Gastroesophageal sphincter (tissue), 4 donors: Measurements from ENCODE around the gene C3orf80. TPM values are rescaled to one million over a fixed set of nuclear protein-coding genes. Genes with fewer than 3 reads are reported as not detected.
"Not testable (repeated sequence)": the region's sequence is repeated elsewhere in the genome, so short reads cannot be mapped to it uniquely, and the experiment has no call there.

Source experiments
- ATAC-seq: fragments of 150-250 bp; one replicate; pipeline ENCODE4 v1.9.1; 2016; ENCODE audit warnings: mild to moderate bottlenecking, moderate library complexity
- H3K27ac ChIP-seq, 4 donors: fragments of 200-600 bp; sonication (generic) in 3 of 4; 1 replicate in 3 of 4; 2 replicates in 1 of 4; pipeline ENCODE4 v1.5.1; 2016 to 2019
- H3K27me3 ChIP-seq: fragments of 200-600 bp; sonication (generic); one replicate; pipeline ENCODE4 v1.5.1; 2019
- H3K36me3 ChIP-seq, 2 donors: fragments of 200-600 bp; sonication (generic); one replicate each; pipeline ENCODE4 v1.5.1; 2019; ENCODE audit warnings: control low read depth in 1 of 2
- H3K4me1 ChIP-seq, 3 donors: fragments of 200-600 bp; sonication (generic); 1 replicate in 2 of 3; 2 replicates in 1 of 3; pipeline ENCODE4 v1.5.1; 2016 to 2019; ENCODE audit warnings: control low read depth in 2 of 3
- H3K4me3 ChIP-seq, 2 donors: fragments of 200-600 bp; sonication (generic); one replicate each; pipeline ENCODE4 v1.5.1; 2019; ENCODE audit warnings: mild to moderate bottlenecking in 1 of 2, moderate library complexity in 1 of 2
- H3K9me3 ChIP-seq, 3 donors: fragments of 200-600 bp; sonication (generic); one replicate each; pipeline ENCODE4 v1.5.1; 2017 to 2019; ENCODE audit warnings: control low read depth in 2 of 3
- CTCF ChIP-seq, 4 experiments: fragments of 200-600 bp in 2 of 4; fragments of 450-650 bp in 2 of 4; sonication (generic) in 1 of 4; IDR thresholded peaks; one replicate each; pipeline ENCODE4 v1.5.1; 2017 to 2019; ENCODE audit warnings: antibody characterized with exemption in 4 of 4, mild to moderate bottlenecking in 2 of 4, moderate library complexity in 2 of 4
- EP300 ChIP-seq: sonication (generic); formaldehyde crosslinking; IDR thresholded peaks from one replicate; pipeline ENCODE4 v1.6.1; 2017; ENCODE audit warnings: antibody characterized with exemption, mild to moderate bottlenecking
- POLR2A ChIP-seq, 2 donors: fragments of 450-650 bp; IDR thresholded peaks; one replicate each; pipeline ENCODE4 v1.6.1; 2017; ENCODE audit warnings: antibody characterized with exemption in 2 of 2, mild to moderate bottlenecking in 2 of 2, moderate library complexity in 1 of 2
- POLR2AphosphoS5 ChIP-seq: sonication (generic); formaldehyde crosslinking; IDR thresholded peaks from one replicate; pipeline ENCODE4 v1.6.1; 2017; ENCODE audit warnings: antibody characterized with exemption
- WGBS, 2 donors: methylation state at CpG; one replicate each; pipeline ENCODE4 v1.1.5; 2018; ENCODE audit warnings: low coverage in 1 of 2; 5-methylcytosine and 5-hydroxymethylcytosine counted together
- total RNA-seq, 4 donors: library from RNA; depleted of rRNA; stranded (reverse); fragments of >200 nt; gene quantifications; one replicate each; pipeline ENCODE4 v1.1.0, GENCODE V29; 2016

The C3orf80 gene
- total RNA-seq, 4 donors from 2014 or later, result 0.12 to 1.1 (median 0.46) TPM

DNA sequence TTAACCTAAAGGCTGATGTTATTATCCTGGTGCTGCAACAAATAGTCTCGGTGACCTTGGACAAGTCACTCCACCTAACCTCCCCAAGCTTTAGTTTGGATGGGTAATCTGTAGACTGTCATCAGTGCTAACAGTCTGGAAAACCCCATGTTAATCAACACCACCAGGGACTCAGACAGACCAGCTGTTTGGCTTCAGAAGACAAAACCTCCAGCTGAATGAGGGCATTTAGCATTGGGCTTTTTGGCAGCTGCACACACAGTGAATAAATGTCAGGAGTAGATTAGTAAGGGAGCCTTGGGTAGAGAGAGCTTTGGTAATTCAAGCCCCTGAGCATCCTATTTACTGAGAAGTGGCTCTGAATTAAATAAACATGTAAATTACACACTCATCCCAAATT is 24.9 kb upstream of the C3orf80 start:
- Histone ChIP-seq H3K27me3 (no peaks in the 10 kb centered on the region), H3K9me3 (no peaks in the 10 kb centered on the region), H3K27ac (no peak overlapping the region), H3K4me3 (no peak overlapping the region), H3K4me1 (no peaks in the 10 kb centered on the region), H3K36me3 (no peaks in the 10 kb centered on the region)
- 83% methylated on average over 1 of the region's 1 CpG; no CpG with 5 or more reads in 1 of the 2 donors for WGBS, 2 donors
- no peak for ATAC-seq
- TF ChIP-seq POLR2A (IDR thresholded peaks at IDR 0.05), result no peak
- no peak for TF ChIP-seq EP300
- TF ChIP-seq CTCF (IDR thresholded peaks at IDR 0.05), result no peak
- no peak for TF ChIP-seq POLR2AphosphoS5

DNA sequence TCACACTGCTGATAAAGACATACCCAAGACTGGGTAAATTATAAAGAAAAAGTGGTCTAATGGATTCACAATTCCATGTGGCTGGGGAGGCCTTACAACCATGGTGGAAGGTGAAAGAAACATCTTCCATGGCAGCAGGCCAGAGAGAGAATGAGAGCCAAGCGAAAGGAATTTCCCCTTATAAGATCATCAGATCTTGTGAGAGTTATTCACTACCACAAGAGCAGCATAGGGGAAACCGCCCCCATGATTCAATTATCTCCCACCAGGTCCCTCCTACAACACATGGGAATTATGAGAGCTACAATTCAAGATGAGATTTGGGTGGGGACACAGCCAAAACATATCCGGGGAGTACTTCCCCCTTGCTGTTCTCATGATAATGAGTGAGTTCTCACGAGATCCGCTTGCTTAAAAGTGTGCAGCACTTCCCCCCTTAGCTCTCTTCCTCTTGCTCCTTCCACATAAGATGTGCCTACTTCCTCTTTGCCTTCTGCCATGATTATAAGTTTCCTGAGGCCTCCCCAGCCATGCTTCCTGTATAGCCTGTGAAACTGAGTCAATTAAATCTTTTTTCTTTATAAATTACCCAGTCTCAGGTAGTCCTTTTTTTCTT is 20.7 kb upstream of the C3orf80 start:
- not testable (repeated sequence) for H3K4me1 ChIP-seq, H3K4me3 ChIP-seq, H3K9me3 ChIP-seq, H3K27me3 ChIP-seq, H3K27ac ChIP-seq, H3K36me3 ChIP-seq, ATAC-seq
- 75 to 90% methylated on average over 5 of the region's 5 CpGs for WGBS, 2 donors

- no peak for TF ChIP-seq POLR2AphosphoS5
- TF ChIP-seq POLR2A (IDR thresholded peaks at IDR 0.05), result no peak
- TF ChIP-seq CTCF (IDR thresholded peaks at IDR 0.05), result no peak
- TF ChIP-seq EP300, result no peak
- Histone ChIP-seq H3K27me3 (no peaks in the 10 kb centered on the region), H3K4me1 (no peaks in the 10 kb centered on the region), H3K9me3 (no peaks in the 10 kb centered on the region), H3K4me3 (no peak overlapping the region), H3K36me3 (no peaks in the 10 kb centered on the region), H3K27ac (no peak overlapping the region)
- 36 to 46% methylated on average over 4 of the region's 4 CpGs for WGBS, 2 donors
- no peak for ATAC-seq
These were observed 19.6 kb upstream of the C3orf80 start for GRCh38 chr3:160205606-160206005.

DNA sequence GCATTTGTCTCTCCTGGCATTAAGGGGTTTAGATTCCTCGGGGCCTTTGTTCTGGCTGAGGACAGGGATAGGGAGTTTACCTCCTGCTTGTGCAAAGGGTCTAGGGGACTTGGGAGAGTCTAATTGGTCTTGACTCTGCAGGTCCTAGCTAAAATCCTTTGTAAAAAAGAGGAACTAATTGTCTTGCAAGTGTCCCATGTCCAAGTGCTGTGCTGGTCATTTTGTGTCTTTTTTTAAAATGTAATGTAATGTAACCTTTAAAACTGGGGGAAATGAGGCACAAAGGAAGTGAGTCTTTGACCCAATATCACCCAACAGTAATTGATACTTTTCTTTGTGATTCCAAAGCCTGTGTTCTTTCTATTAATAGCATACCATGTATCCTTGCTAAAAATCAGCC is 14.9 kb upstream of the C3orf80 start:
- H3K27me3 ChIP-seq, result no peaks in the 10 kb centered on the region
- H3K4me3 ChIP-seq, result no peak overlapping the region
- H3K9me3 ChIP-seq, result no peaks in the 10 kb centered on the region
- TF ChIP-seq POLR2AphosphoS5, result no peak
- ATAC-seq, result no peak
- H3K36me3 ChIP-seq, result no peaks in the 10 kb centered on the region
- H3K27ac ChIP-seq, result no peak overlapping the region
- 100% methylated on average over 1 of the region's 1 CpG; no CpG with 5 or more reads in 1 of the 2 donors for WGBS, 2 donors
- no peaks in the 10 kb centered on the region for H3K4me1 ChIP-seq

DNA sequence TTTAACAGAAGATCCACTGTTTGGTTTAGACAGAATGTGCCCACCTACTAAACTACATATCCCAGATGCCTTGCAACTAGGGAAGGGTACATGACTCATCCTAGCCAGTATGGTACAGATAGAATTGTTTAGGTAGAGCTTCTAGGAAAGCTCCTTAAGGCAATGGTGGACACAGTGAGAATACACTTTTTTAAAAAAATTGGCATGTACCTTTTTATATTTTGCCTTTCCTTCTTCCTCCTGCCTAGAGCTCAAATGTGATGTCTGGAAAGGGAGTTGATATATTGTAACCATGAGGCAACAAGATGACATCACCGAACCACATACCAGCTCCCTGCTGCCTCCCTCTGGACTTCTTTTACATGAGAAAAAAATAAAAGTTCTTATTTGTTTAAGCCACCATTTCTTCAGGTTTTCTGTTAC is 14.4 kb upstream of the C3orf80 start:
- 67% methylated on average over 1 of the region's 1 CpG for WGBS, 2 donors
- H3K4me3 ChIP-seq, result no peak overlapping the region
- H3K9me3 ChIP-seq, result no peaks in the 10 kb centered on the region
- ATAC-seq, result no peak
- no peaks in the 10 kb centered on the region for H3K27me3 ChIP-seq
- no peaks in the 10 kb centered on the region for H3K36me3 ChIP-seq
- no peaks in the 10 kb centered on the region for H3K4me1 ChIP-seq
- TF ChIP-seq CTCF (IDR thresholded peaks at IDR 0.05) (no peak), POLR2AphosphoS5 (no peak), EP300 (no peak), POLR2A (IDR thresholded peaks at IDR 0.05) (no peak)
- no peak overlapping the region for H3K27ac ChIP-seq

DNA sequence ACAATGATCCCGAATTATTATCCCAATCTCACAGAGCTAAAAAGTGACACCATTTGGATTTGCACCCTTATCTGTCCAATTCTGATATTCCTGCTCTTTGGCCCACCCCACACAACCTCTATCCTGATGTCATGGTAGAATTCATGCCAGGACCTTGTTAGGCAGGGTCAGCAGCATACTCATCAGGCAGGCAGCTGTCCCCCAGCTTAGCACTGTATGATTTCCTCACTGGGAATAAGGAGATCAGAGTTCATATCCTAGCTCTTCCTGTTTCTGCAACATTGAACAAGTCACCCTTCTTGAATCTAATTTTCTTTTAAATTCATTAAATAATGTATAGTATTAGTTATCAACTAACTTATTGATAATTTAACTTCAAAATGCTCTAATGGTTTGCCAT is 12.0 kb upstream of the C3orf80 start:
- H3K4me3 ChIP-seq, result no peak overlapping the region
- no peak overlapping the region for H3K27ac ChIP-seq
- WGBS, 2 donors, result 70 to 100% methylated on average over 1 of the region's 1 CpG

More for the DNA sequence above, 12.0 kb upstream of the C3orf80 start:
- Histone ChIP-seq H3K27me3 (no peaks in the 10 kb centered on the region), H3K4me1 (no peaks in the 10 kb centered on the region), H3K9me3 (no peaks in the 10 kb centered on the region), H3K36me3 (no peaks in the 10 kb centered on the region)
- no peak for ATAC-seq
- TF ChIP-seq POLR2A (IDR thresholded peaks at IDR 0.05), result no peak
- TF ChIP-seq POLR2AphosphoS5, result no peak
- TF ChIP-seq EP300, result no peak
- no peak for TF ChIP-seq CTCF (IDR thresholded peaks at IDR 0.05)
